Neuronal stem cell (in vitro differentiated cells): ENCODE results near the gene MCF2L2.

Experiments used
- DNase-seq: peaks from one replicate; pipeline ENCODE4 v3.0.0-alpha.2; 2013; ENCODE audit warnings: low spot score
- H2AFZ ChIP-seq: one replicate; pipeline ENCODE4 v1.6.1; 2013; ENCODE audit warnings: mild to moderate bottlenecking, low read length, inconsistent platforms
- H2AK5ac ChIP-seq: 2 replicates; pipeline ENCODE4 v1.6.1; 2013; ENCODE audit warnings: low read depth, mild to moderate bottlenecking, inconsistent platforms, low read length, moderate library complexity, mixed read lengths
- H2BK120ac ChIP-seq: 2 replicates; pipeline ENCODE4 v1.6.1; 2013; ENCODE audit warnings: low read depth, mild to moderate bottlenecking, inconsistent platforms, low read length, moderate library complexity, mixed read lengths
- H2BK12ac ChIP-seq: one replicate; pipeline ENCODE4 v1.6.1; 2013; ENCODE audit warnings: low read length, inconsistent platforms
- H2BK15ac ChIP-seq: 2 replicates; pipeline ENCODE4 v1.6.1; 2013; ENCODE audit warnings: mild to moderate bottlenecking, low read length, inconsistent platforms, mixed read lengths
- H2BK5ac ChIP-seq: one replicate; pipeline ENCODE4 v1.6.1; 2013; ENCODE audit warnings: inconsistent platforms, mild to moderate bottlenecking, low read length, moderate library complexity
- H3K14ac ChIP-seq: one replicate; pipeline ENCODE4 v1.6.1; 2013; ENCODE audit warnings: low read length, inconsistent platforms
- H3K18ac ChIP-seq: 2 replicates; pipeline ENCODE4 v1.6.1; 2013; ENCODE audit warnings: low read length, inconsistent platforms
- H3K23ac ChIP-seq: 2 replicates; pipeline ENCODE4 v1.6.1; 2013; ENCODE audit warnings: low read depth, mild to moderate bottlenecking, mixed read lengths, low read length, inconsistent platforms; ENCODE audit not compliant: poor library complexity
- H3K27ac ChIP-seq: replicated peaks from 3 replicates; pipeline ENCODE4 v1.5.1; 2013; ENCODE audit warnings: low read length, inconsistent platforms
- H3K27me3 ChIP-seq, 3 experiments: 2 replicates each; pipeline ENCODE4 v1.6.1; 2013; ENCODE audit warnings: low read length in 3 of 3, mild to moderate bottlenecking in 2 of 3, inconsistent platforms in 1 of 3, low read depth in 1 of 3, mixed read lengths in 1 of 3, moderate library complexity in 1 of 3; ENCODE audit not compliant: control insufficient read depth in 3 of 3, insufficient read depth in 3 of 3
- H3K36me3 ChIP-seq, 2 donors: replicated peaks in 1 of 2; 2 replicates each; pipeline ENCODE4 v1.6.1; 2013; ENCODE audit warnings: low read length in 2 of 2; ENCODE audit not compliant: control insufficient read depth in 2 of 2, insufficient read depth in 2 of 2
- H3K4ac ChIP-seq: 2 replicates; pipeline ENCODE4 v1.6.1; 2013; ENCODE audit warnings: inconsistent platforms, mild to moderate bottlenecking, low read length, moderate library complexity
- H3K4me1 ChIP-seq, 2 donors: 1 replicate in 1 of 2; 2 replicates in 1 of 2; pipeline ENCODE4 v1.6.1; 2013; ENCODE audit warnings: low read length in 2 of 2, low read depth in 1 of 2; ENCODE audit not compliant: control insufficient read depth in 2 of 2, insufficient read depth in 1 of 2
- H3K4me2 ChIP-seq: one replicate; pipeline ENCODE4 v1.6.1; 2013; ENCODE audit warnings: mild to moderate bottlenecking, low read length, inconsistent platforms; ENCODE audit not compliant: insufficient read depth, poor library complexity, severe bottlenecking
- H3K4me3 ChIP-seq, 2 donors: 2 replicates each; pipeline ENCODE4 v1.5.1; 2013; ENCODE audit warnings: low read length in 2 of 2, mild to moderate bottlenecking in 2 of 2, inconsistent platforms in 1 of 2, moderate library complexity in 1 of 2
- H3K79me1 ChIP-seq: one replicate; pipeline ENCODE4 v1.6.1; 2013; ENCODE audit warnings: low read depth, mild to moderate bottlenecking, inconsistent platforms, low read length, moderate library complexity
- H3K9ac ChIP-seq: one replicate; pipeline ENCODE4 v1.6.1; 2013; ENCODE audit warnings: mild to moderate bottlenecking, low read depth, low read length, inconsistent platforms; ENCODE audit not compliant: poor library complexity
- H3K9me3 ChIP-seq, 2 donors: replicated peaks in 1 of 2; 2 replicates each; pipeline versions ENCODE3 to v1.6.1; 2013; ENCODE audit warnings: low read length in 2 of 2, mild to moderate bottlenecking in 2 of 2, inconsistent platforms in 1 of 2, low read depth in 1 of 2, mixed read lengths in 1 of 2, moderate library complexity in 1 of 2; ENCODE audit not compliant: control insufficient read depth in 2 of 2, insufficient read depth in 1 of 2
- H4K8ac ChIP-seq: one replicate; pipeline ENCODE4 v1.6.1; 2013; ENCODE audit warnings: low read depth, mild to moderate bottlenecking, inconsistent platforms, low read length, moderate library complexity
- H4K91ac ChIP-seq: one replicate; pipeline ENCODE4 v1.6.1; 2013; ENCODE audit warnings: low read length, low read depth, mild to moderate bottlenecking, inconsistent platforms; ENCODE audit not compliant: poor library complexity
- WGBS, 2 donors: extraction: QIAGEN DNeasy Blood & Tissue Kit; methylation state at CpG; one replicate each; pipeline ENCODE4 v1.1.7; 2013; ENCODE audit warnings: missing lambda C conversion rate in 2 of 2, mixed read lengths in 1 of 2; ENCODE audit not compliant: insufficient read length in 2 of 2, insufficient replicate concordance in 1 of 2; ENCODE audit errors: extremely low coverage in 2 of 2; 5-methylcytosine and 5-hydroxymethylcytosine counted together

MCF2L2 gene

DNA sequence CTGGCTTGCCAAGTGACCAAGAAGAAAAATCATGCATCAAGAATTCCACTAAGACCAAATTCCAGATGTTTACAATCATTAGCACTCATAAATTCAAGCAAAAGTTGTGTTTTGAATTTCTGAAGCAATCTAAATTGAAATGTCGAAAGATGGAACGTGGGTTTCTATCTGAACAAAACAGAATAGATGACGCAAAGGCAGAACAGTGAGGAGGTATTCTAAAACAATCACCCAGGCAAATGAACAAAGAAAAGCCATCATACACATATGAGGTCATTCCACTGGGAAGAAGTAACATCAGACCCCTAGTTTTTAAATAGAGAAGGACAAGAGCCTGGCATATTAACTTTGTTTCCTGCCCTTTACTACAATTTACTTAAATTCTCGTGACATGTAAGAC is 58.0 kb downstream of the MCF2L2 start:
- H3K79me1 ChIP-seq: no peaks in the 10 kb centered on the region
- H2BK15ac ChIP-seq: no peak overlapping the region
- no peak overlapping the region for H2BK5ac ChIP-seq
- no peak overlapping the region for H2BK120ac ChIP-seq
- WGBS, 2 donors: no CpG with 5 or more reads among the region's 4 CpGs
- H4K8ac ChIP-seq: no peak overlapping the region
- no peaks in the 10 kb centered on the region for H3K9me3 ChIP-seq
- H3K23ac ChIP-seq: no peak overlapping the region
- no peak overlapping the region for H3K4me3 ChIP-seq
- peaks cover 0 to 15% (median 0%) of the 10 kb centered on the region in 3 experiments for H3K27me3 ChIP-seq
- no peak overlapping the region for H3K18ac ChIP-seq
- H2AFZ ChIP-seq: no peak overlapping the region
- no peaks in the 10 kb centered on the region for H3K36me3 ChIP-seq
- no peak overlapping the region for H2AK5ac ChIP-seq
- no peak overlapping the region for H3K9ac ChIP-seq
- no peak overlapping the region for H3K14ac ChIP-seq
- no peak overlapping the region for H3K4me2 ChIP-seq
- H3K27ac ChIP-seq: no peak overlapping the region
- no peak for DNase-seq
- no peak overlapping the region for H4K91ac ChIP-seq
- no peaks in the 10 kb centered on the region for H3K4me1 ChIP-seq
- H2BK12ac ChIP-seq: no peak overlapping the region
- no peak overlapping the region for H3K4ac ChIP-seq

DNA sequence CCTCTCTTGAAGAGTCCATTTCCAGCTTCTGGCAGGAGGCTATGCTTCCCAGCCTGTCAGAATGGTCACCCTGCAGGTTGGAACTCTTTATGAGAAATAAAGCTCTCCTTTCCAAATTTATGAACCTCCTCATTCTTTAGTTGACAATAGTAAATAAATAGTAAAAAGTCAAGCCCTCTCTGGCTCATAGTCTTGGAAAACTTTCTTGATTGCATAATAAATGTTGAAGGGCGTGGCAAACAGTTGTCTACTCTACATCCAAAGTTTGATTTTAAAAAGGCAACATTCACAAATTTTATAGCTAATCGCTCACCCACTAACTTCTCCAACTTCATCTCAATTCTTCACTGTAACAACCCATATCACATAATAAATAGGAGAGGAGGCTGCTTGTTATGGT is 58.8 kb downstream of the MCF2L2 start:
- no peak for DNase-seq
- H2BK15ac ChIP-seq: no peak overlapping the region
- peaks cover 0 to 11% (median 0%) of the 10 kb centered on the region in 3 experiments for H3K27me3 ChIP-seq
- no peak overlapping the region for H3K4ac ChIP-seq
- H3K9me3 ChIP-seq: no peaks in the 10 kb centered on the region
- no peak overlapping the region for H3K27ac ChIP-seq
- no peak overlapping the region for H3K4me3 ChIP-seq
- no peaks in the 10 kb centered on the region for H3K4me1 ChIP-seq
- H2BK120ac ChIP-seq: no peak overlapping the region
- no peak overlapping the region for H3K9ac ChIP-seq
- H3K18ac ChIP-seq: no peak overlapping the region
- no peak overlapping the region for H2BK5ac ChIP-seq
- H3K4me2 ChIP-seq: no peak overlapping the region
- H3K36me3 ChIP-seq: no peaks in the 10 kb centered on the region
- no peak overlapping the region for H3K14ac ChIP-seq
- H3K79me1 ChIP-seq: no peaks in the 10 kb centered on the region
- no peak overlapping the region for H3K23ac ChIP-seq
- 100% methylated on average over 1 of the region's 2 CpGs for WGBS, 2 donors
- H4K8ac ChIP-seq: no peak overlapping the region
- H4K91ac ChIP-seq: no peak overlapping the region
- no peak overlapping the region for H2BK12ac ChIP-seq
- no peak overlapping the region for H2AFZ ChIP-seq
- H2AK5ac ChIP-seq: no peak overlapping the region

DNA sequence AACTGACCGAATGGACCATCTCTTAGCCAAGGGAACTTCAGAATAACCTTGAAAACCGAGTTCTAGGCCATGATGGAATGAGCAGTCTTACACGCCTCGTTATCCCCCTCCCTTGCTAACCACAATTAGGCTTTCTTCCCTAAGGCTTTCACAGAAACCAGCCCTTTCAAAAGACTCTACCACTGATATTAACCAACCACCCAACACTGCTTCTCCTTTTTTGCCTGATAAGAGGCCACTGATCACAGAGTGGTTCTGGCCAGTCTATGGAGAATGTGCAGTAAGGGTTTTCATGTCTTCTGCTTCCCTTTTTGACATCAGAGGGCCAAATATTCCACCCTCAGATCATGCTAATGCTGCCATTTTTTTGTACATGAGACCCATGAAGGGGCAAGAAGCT is 59.3 kb downstream of the MCF2L2 start:
- H3K23ac ChIP-seq: no peak overlapping the region
- no peak overlapping the region for H2BK5ac ChIP-seq
- H3K36me3 ChIP-seq: no peaks in the 10 kb centered on the region
- no peaks in the 10 kb centered on the region for H3K4me1 ChIP-seq
- no peak overlapping the region for H3K18ac ChIP-seq
- H3K9ac ChIP-seq: no peak overlapping the region
- no peak for DNase-seq
- no peaks in the 10 kb centered on the region for H3K9me3 ChIP-seq
- no peak overlapping the region for H3K27ac ChIP-seq
- no peak overlapping the region for H2AFZ ChIP-seq
- no peak overlapping the region for H2BK12ac ChIP-seq
- H2BK120ac ChIP-seq: no peak overlapping the region
- WGBS, 2 donors: no CpG with 5 or more reads among the region's 4 CpGs
- no peak overlapping the region for H3K14ac ChIP-seq
- H2AK5ac ChIP-seq: no peak overlapping the region
- H4K91ac ChIP-seq: no peak overlapping the region
- peaks cover 0 to 8% (median 0%) of the 10 kb centered on the region in 3 experiments for H3K27me3 ChIP-seq
- no peaks in the 10 kb centered on the region for H3K79me1 ChIP-seq
- H3K4ac ChIP-seq: no peak overlapping the region
- no peak overlapping the region for H4K8ac ChIP-seq
- no peak overlapping the region for H2BK15ac ChIP-seq
- no peak overlapping the region for H3K4me2 ChIP-seq
- H3K4me3 ChIP-seq: no peak overlapping the region

DNA sequence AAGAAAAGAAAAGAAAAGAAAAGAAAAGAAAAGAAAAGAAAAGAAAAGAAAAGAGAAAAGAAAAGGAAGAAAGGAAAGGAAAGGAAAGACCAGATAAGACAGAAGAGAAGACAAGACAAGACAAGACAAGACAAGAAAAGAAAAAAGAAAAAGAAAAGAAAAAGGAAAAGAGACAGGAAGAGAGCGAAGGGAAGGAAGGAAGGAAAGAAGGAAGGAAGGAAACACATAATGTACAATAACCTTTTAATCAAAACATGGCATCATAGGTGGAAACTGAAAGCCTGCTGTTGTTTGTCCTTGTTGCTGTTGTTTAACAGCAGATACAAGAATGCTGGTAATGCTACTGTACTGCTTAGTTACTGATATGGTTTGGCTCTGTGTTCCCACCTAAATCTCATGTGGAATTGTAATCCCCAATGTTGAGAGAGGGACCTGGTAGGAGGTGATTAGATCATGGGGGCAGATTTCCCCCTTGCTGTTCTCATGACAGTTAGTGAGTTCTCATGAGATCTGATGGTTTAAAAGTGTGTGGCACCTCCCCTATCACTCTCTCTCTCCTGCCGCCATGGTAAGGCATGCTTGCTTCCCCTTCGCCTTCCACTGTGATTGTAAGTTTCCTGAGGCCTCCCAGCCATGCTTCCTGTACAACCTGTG is 67.3 kb downstream of the MCF2L2 start:
- Histone ChIP-seq H2BK120ac (no peak overlapping the region), H2BK12ac (no peak overlapping the region), H3K9me3 (no peaks in the 10 kb centered on the region), H3K4me1 (peaks cover 0 to 3% of the 10 kb centered on the region in 2 donors), H3K18ac (no peak overlapping the region), H3K4ac (no peak overlapping the region), H3K4me2 (no peak overlapping the region), H4K8ac (no peak overlapping the region), H3K9ac (no peak overlapping the region), H4K91ac (no peak overlapping the region), H2BK15ac (no peak overlapping the region), H3K4me3 (no peak overlapping the region), H2AFZ (no peak overlapping the region), H3K14ac (no peak overlapping the region), H2AK5ac (no peak overlapping the region), H3K27me3 (peaks cover 0 to 3% (median 0%) of the 10 kb centered on the region in 3 experiments), H3K23ac (no peak overlapping the region), H3K79me1 (no peaks in the 10 kb centered on the region), H3K36me3 (no peaks in the 10 kb centered on the region), H3K27ac (no peak overlapping the region), H2BK5ac (no peak overlapping the region)
- no peak for DNase-seq
- no CpG with 5 or more reads among the region's 3 CpGs for WGBS, 2 donors
